Ovary (tissue), 9 donors: Measurements from ENCODE around the gene HAGH. TPM values are rescaled to one million over a fixed set of nuclear protein-coding genes. Genes with fewer than 3 reads are reported as not detected.
A peak's percentile ranks its signal among the peaks of the same experiment; 100 is the strongest.

Experiments
- DNase-seq, 5 donors: peaks; one replicate each; pipeline ENCODE4 v3.0.0-alpha.2; 2019 to 2020
- H3K27ac ChIP-seq, 2 donors: fragments of 200-600 bp; one replicate each; pipeline versions ENCODE4 v1.5.1 to v1.8.0; 2019 to 2022
- H3K27me3 ChIP-seq: fragments of 200-600 bp; one replicate; pipeline ENCODE4 v1.8.0; 2022
- H3K36me3 ChIP-seq: fragments of 200-600 bp; sonication (generic); one replicate; pipeline ENCODE4 v1.5.1; 2019
- H3K4me1 ChIP-seq: one replicate; pipeline ENCODE4 v1.8.1; 2013; ENCODE audit warnings: mild to moderate bottlenecking, moderate library complexity; ENCODE audit not compliant: insufficient read depth
- H3K4me3 ChIP-seq: fragments of 200-600 bp; sonication (generic); one replicate; pipeline ENCODE4 v1.5.1; 2017
- H3K9me3 ChIP-seq, 2 donors: fragments of 200-600 bp in 1 of 2; sonication (generic) in 1 of 2; one replicate each; pipeline versions ENCODE4 v1.5.1 to v1.8.1; 2013 to 2019; ENCODE audit warnings: mild to moderate bottlenecking in 1 of 2, moderate library complexity in 1 of 2
- EP300 ChIP-seq: sonication (generic); formaldehyde crosslinking; IDR thresholded peaks from one replicate; pipeline ENCODE4 v1.6.1; 2017; ENCODE audit warnings: antibody characterized with exemption
- POLR2A ChIP-seq: fragments of 450-650 bp; IDR thresholded peaks from one replicate; pipeline ENCODE4 v1.6.1; 2017; ENCODE audit warnings: antibody characterized with exemption, mild to moderate bottlenecking, moderate library complexity
- WGBS, 3 donors: extraction: QIAGEN DNeasy Blood & Tissue Kit in 1 of 3; methylation state at CpG; one replicate each; pipeline versions ENCODE4 v1.1.5 to v1.1.7; 2013 to 2017; 5-methylcytosine and 5-hydroxymethylcytosine counted together
- intact Hi-C, 4 donors: fragments of 100-400 bp; cut with DNase I; formaldehyde crosslinking; loops; one replicate each; pipeline versions ENCODE4 v1.11.0 to v1.15.1; 2022 to 2023
- polyA plus RNA-seq, 2 donors: library from polyadenylated mRNA; stranded (reverse); fragments of 200-250 nt in 1 of 2; fragments of 350-450 nt in 1 of 2; fragmentation: Illumina TruSeq in 1 of 2; extraction: RNeasy Lipid Tissue Mini Kit (QIAGEN cat#74804) in 1 of 2; gene quantifications; one replicate each; pipeline ENCODE4 v1.2.3, GENCODE V29; 2013 to 2014
- total RNA-seq, 7 donors: library from RNA; depleted of rRNA in 2 of 7; stranded (reverse); fragments of >200 nt in 2 of 7; fragmentation: NEBNext Ultra II Directional in 3 of 7; extraction: Animal tissue kit (Norgen Biotek cat#: 25700) in 3 of 7; gene quantifications; one replicate each; pipeline versions ENCODE4 v1.1.0 to v1.2.4, GENCODE V29; 2016 to 2023
- TF ChIP-seq, protein P1 (sequence below), 3 donors: fragments of 450-650 bp in 2 of 3; fragments of 200-600 bp in 1 of 3; IDR thresholded peaks; one replicate each; pipeline versions ENCODE4 v1.5.1 to v1.8.0; 2016 to 2022; ENCODE audit warnings: antibody characterized with exemption in 3 of 3, mild to moderate bottlenecking in 1 of 3
- donor health status: DM: no; HTN: no; CAD: no; lungs with moderate emphysema.
- donor health status: DM: no; HTN: no; CAD: no.
- donor health status: Bipolar disorder and iron deficiency.
- donor health status: DM: yes; HTN: yes; CAD: no.
- donor health status: DM: no; HTN: no; CAD: no.
- donor health status: DM: yes; HTN: yes; CAD: no.

HAGH gene
- total and polyA plus RNA-seq, 9 donors = 7.7 to 70.2 (median 37.0) TPM

DNA sequence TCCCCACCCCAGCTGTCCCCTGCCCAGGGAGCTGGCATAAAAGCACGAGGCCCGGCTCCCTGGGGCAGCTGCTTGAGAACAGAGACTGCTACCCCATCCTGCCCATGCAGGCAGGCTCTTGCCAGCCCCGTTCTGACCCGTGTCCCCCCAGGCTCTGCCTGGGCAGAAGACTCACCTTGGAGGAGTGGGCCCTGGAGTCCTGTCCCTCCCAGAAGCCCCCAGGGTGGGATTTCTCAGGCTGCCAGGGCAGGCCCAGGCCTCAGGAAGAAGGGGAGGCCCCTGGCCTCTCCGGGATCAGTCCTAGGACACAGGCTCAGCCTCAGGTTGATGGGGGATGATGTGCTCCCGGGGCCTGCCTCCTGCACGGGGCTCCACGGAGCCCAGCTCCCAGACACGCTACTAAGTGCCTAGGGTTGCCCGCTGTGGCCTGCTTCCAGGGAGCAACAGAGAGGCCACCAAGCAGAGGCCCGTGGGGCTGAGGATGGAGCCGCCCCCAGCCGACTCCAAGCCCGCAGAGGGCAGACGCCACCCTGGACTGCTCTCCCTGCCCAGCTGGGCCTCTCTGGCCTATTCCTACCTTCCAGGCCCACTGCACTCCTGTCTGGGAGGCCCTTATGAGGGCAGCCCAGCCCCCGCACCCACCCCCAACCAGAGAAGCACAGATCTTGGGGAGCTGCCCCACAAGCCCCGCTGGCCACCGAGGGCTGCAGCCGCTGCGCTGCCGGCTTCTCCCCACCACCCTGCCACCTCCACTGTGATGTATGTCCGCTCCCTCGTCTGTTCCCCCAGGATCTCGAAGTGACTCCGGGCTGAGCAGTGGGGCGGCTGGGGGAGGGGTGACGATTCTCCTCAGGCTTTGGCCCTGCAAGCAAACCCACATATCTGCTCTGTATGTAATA is 57.0 kb downstream of the HAGH start:
- DNase-seq = peak in 1 of 5 donors; percentile 50
- Histone ChIP-seq H3K4me1 (peaks cover 17% of the 10 kb centered on the region), H3K4me3 (peak overlapping the region; percentile 92), H3K27ac (peak overlapping the region in 1 of 2 donors; percentile 27), H3K36me3 (no peaks in the 10 kb centered on the region), H3K9me3 (no peaks in the 10 kb centered on the region), H3K27me3 (no peaks in the 10 kb centered on the region)
- intact Hi-C loops = no loop called here
- 61 to 80% (median 68%) methylated on average over 22 to 27 of the region's 27 CpGs for WGBS, 3 donors
- TF ChIP-seq, protein P1, sequence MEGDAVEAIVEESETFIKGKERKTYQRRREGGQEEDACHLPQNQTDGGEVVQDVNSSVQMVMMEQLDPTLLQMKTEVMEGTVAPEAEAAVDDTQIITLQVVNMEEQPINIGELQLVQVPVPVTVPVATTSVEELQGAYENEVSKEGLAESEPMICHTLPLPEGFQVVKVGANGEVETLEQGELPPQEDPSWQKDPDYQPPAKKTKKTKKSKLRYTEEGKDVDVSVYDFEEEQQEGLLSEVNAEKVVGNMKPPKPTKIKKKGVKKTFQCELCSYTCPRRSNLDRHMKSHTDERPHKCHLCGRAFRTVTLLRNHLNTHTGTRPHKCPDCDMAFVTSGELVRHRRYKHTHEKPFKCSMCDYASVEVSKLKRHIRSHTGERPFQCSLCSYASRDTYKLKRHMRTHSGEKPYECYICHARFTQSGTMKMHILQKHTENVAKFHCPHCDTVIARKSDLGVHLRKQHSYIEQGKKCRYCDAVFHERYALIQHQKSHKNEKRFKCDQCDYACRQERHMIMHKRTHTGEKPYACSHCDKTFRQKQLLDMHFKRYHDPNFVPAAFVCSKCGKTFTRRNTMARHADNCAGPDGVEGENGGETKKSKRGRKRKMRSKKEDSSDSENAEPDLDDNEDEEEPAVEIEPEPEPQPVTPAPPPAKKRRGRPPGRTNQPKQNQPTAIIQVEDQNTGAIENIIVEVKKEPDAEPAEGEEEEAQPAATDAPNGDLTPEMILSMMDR (IDR thresholded peaks at IDR 0.05) = no peak
- peak; percentile 2 for TF ChIP-seq POLR2A
- TF ChIP-seq EP300 = no peak

DNA sequence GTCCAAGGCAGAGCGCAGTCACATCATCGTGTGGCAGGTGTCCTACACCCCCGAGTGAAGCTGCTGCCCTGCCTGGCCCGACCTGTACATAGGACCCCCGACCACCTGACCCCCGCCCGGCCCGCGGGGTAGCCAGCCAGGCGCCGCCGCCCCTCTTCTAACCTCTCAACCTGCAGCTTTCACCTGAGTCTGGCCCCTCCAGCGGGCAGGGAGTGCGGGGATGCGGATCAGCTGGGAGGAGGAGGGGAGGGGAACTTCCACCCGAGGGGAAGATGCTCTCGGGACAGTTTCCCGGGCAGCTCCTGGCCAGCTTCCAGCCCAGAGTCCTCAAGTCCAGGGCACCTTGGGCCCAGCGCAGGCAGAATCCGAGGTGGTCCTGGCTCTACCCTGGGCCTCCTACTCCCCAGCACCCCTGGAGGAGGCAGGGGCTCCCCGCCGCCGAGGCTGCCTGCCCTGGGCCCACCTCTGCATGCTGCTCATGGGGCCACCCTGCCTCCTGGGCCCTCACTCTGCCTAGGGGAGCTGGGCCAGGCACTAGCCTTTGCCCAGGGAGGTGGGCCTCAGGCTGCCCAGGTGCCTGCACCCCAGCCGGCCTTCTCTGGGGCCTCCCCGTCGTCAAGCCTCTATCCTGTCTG is 57.7 kb downstream of the HAGH start:
- Histone ChIP-seq H3K27ac (no peak overlapping the region), H3K36me3 (no peaks in the 10 kb centered on the region)

DNA sequence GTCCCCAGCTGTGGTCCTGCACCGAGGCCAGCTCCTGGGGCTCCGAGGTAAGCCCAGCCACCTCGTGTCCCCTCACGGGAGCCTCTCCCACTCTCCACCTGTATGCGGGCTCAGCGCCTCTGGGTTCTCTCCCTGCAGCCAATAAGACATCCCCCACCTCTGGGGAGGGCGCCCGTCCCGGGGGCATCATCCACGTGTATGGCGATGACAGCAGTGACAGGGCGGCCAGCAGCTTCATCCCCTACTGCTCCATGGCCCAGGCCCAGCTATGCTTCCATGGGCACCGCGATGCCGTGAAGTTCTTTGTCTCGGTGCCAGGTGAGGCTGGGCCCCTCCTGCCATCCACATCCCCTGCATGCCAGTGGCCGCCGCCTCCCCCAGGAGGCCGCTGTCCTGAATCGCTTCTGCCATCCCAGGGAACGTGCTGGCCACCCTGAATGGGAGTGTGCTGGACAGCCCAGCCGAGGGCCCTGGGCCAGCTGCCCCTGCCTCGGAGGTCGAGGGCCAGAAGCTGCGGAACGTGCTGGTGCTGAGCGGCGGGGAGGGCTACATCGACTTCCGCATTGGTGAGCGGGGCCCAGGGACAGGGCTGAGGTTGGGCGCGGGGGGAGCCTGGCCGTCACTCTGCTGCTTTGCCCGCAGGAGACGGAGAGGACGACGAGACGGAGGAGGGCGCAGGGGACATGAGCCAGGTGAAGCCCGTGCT is 58.4 kb downstream of the HAGH start:
- H3K36me3 ChIP-seq = no peaks in the 10 kb centered on the region
- no peaks in the 10 kb centered on the region for H3K27me3 ChIP-seq
- 79 to 82% (median 79%) methylated on average over 41 of the region's 41 CpGs for WGBS, 3 donors
- DNase-seq = peak in 2 of 5 donors; percentile 17 to 51
- peaks cover 9% of the 10 kb centered on the region for H3K4me1 ChIP-seq
- intact Hi-C loops = no loop called here
- H3K9me3 ChIP-seq = no peaks in the 10 kb centered on the region
- TF ChIP-seq, protein P1 (IDR thresholded peaks at IDR 0.05) = no peak
- no peak for TF ChIP-seq POLR2A
- TF ChIP-seq EP300 = no peak
- no peak overlapping the region for H3K27ac ChIP-seq
- no peak overlapping the region for H3K4me3 ChIP-seq

More for the DNA sequence above, 57.7 kb downstream of the HAGH start:
- DNase-seq = peak in 1 of 5 donors; percentile 61
- no peaks in the 10 kb centered on the region for H3K27me3 ChIP-seq
- TF ChIP-seq POLR2A = no peak
- TF ChIP-seq EP300 = no peak
- TF ChIP-seq, protein P1 (IDR thresholded peaks at IDR 0.05) = no peak
- intact Hi-C loops = no loop called here
- peaks cover 13% of the 10 kb centered on the region for H3K4me1 ChIP-seq
- H3K4me3 ChIP-seq = no peak overlapping the region
- 69 to 73% (median 70%) methylated on average over 23 to 26 of the region's 26 CpGs for WGBS, 3 donors
- H3K9me3 ChIP-seq = no peaks in the 10 kb centered on the region
